ENCODE results near the gene APCDD1. TPM values are rescaled to one million over a fixed set of nuclear protein-coding genes. Genes with fewer than 3 reads are reported as not detected.

APCDD1 gene
- total and polyA plus RNA-seq, 7 experiments from 2014 or later: 0.16 to 0.81 TPM; not detected in 5

GRCh38 chr18:10519999-10520935 is 65.8 kb downstream of the APCDD1 start:
- intact Hi-C loops (cut with micrococcal nuclease): loop anchor here (1.0 to 10.0 kb wide), 5 partner anchors 395 to 1185 kb away; partner anchors contain the start of genes PPP4R1 (in 1 of the 2) and TWSG1 (in 1 of the 2)
- Mint-ChIP-seq H3K36me3 (no peaks in the 10 kb centered on the region), H3K4me3 (peak overlapping the region in 1 of 10 donors; percentile 16), H3K4me1 (peaks cover 10 to 19% (median 14%) of the 10 kb centered on the region in 7 donors), H3K9me3 (peaks cover 0 to 4% (median 0%) of the 10 kb centered on the region in 11 donors), H3K27ac (no peak overlapping the region), H3K27me3 (peaks cover 24 to 45% (median 28%) of the 10 kb centered on the region in 5 donors)
- no peaks in the 10 kb centered on the region for H3K9me3 ChIP-seq (ENCODE audit: control insufficient read depth in 2 of 3, low read length in 3 of 3)
- H3K27ac ChIP-seq (ENCODE audit: low read depth, low read length): no peak overlapping the region
- ChIA-PET POLR2A (no interaction called here), CTCF (interaction anchor here (0.7 to 4.0 kb wide), 2 partner anchors 32 to 549 kb away, joined by 3 to 25 read pairs; no protein-coding TSS in a partner anchor)
- ATAC-seq (peak; percentile 91), DNase-seq (peak; percentile 28 to 59 (median 47))
- H3K4me3 ChIP-seq (ENCODE audit: low read length): no peak overlapping the region
- H3K27me3 ChIP-seq (ENCODE audit: control insufficient read depth in 2 of 2, insufficient read depth in 2 of 2, low read length in 2 of 2): peaks cover 0 to 3% of the 10 kb centered on the region in 2 donors
- peaks cover 0 to 2% of the 10 kb centered on the region in 2 donors for H3K4me1 ChIP-seq (ENCODE audit: control insufficient read depth in 2 of 2, insufficient read depth in 2 of 2, low read length in 2 of 2)
- H3K36me3 ChIP-seq (ENCODE audit: control insufficient read depth in 2 of 3, insufficient read depth in 3 of 3, low read length in 3 of 3): no peaks in the 10 kb centered on the region

DNA sequence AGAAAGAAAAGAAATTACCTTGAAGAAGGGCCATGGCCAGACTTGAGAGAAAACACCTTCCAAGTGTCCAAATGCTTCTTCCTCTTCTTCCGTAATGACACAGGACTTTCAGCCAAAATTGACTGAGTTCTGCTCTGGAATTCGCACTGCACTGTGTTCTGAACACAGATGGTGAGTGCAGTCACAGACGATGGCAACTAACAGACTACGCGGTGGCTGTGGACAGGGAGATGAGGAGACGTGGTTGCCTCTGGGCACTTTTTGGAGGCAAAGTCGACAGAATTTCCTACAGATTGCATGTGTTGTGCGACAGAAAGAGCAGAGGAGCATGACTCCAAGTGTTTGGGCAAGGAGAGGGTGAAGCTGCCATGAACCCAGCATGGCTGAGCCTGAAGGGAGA is 67.1 kb downstream of the APCDD1 start:
- Histone ChIP-seq H3K27ac (ENCODE audit: low read depth, low read length) (no peak overlapping the region), H3K4me1 (ENCODE audit: control insufficient read depth in 2 of 2, insufficient read depth in 2 of 2, low read length in 2 of 2) (peaks cover 2 to 3% of the 10 kb centered on the region in 2 donors), H3K27me3 (ENCODE audit: control insufficient read depth in 2 of 2, insufficient read depth in 2 of 2, low read length in 2 of 2) (peaks cover 0 to 3% of the 10 kb centered on the region in 2 donors), H3K4me3 (ENCODE audit: low read length) (no peak overlapping the region), H3K36me3 (ENCODE audit: control insufficient read depth in 2 of 3, insufficient read depth in 3 of 3, low read length in 3 of 3) (peaks cover 0 to 3% (median 0%) of the 10 kb centered on the region in 3 experiments), H3K9me3 (ENCODE audit: control insufficient read depth in 2 of 3, low read length in 3 of 3) (no peaks in the 10 kb centered on the region)
- H3K27ac Mint-ChIP-seq: no peak overlapping the region
- intact Hi-C loops (cut with micrococcal nuclease): loop anchor here (2.0 to 10.0 kb wide), 4 partner anchors 397 to 1187 kb away; partner anchors contain the start of genes PPP4R1 (in 1 of the 2) and TWSG1 (in 1 of the 2)
- ChIA-PET CTCF (interaction anchor here (4.0 kb wide), 1 partner anchor 551 kb away, joined by 25 read pairs; no protein-coding TSS in a partner anchor), POLR2A (no interaction called here)
- H3K4me1 Mint-ChIP-seq: peaks cover 11 to 26% (median 20%) of the 10 kb centered on the region in 7 donors
- peaks cover 19 to 38% (median 20%) of the 10 kb centered on the region in 5 donors for H3K27me3 Mint-ChIP-seq
- H3K9me3 Mint-ChIP-seq: peaks cover 0 to 4% (median 0%) of the 10 kb centered on the region in 11 donors
- ATAC-seq: no peak
- H3K4me3 Mint-ChIP-seq: no peak overlapping the region
- H3K36me3 Mint-ChIP-seq: peaks cover 0 to 3% (median 0%) of the 10 kb centered on the region in 5 donors
- DNase-seq: no peak

DNA sequence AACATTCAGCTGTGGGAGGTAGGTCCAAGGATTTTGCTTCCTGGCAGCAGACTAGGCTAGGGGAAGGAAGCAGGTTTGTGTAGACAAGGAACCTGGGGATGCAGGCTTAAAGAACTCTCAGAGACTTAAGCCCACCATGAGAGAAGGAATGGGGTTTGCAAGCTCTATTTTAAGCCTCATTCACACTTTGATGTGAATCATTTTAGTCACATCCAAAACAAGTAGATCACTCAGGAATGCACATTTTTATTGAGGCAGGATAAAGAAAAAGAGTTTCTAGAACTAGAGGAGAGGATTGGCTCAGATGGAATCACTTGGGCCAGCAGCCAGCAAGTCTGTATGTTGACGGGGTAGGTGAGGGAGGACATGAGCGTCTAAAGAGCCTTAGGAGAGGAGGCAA is 68.1 kb downstream of the APCDD1 start:
- peaks cover 0 to 3% (median 0%) of the 10 kb centered on the region in 5 donors for H3K36me3 Mint-ChIP-seq
- H3K4me1 Mint-ChIP-seq: peaks cover 19 to 33% (median 29%) of the 10 kb centered on the region in 7 donors
- no peak overlapping the region for H3K4me3 Mint-ChIP-seq
- intact Hi-C loops (cut with micrococcal nuclease): loop anchor here in 1 of 2 donors (10.0 kb wide), 3 partner anchors 398 to 1188 kb away; partner anchors contain the start of genes PPP4R1 and TWSG1
- Histone ChIP-seq H3K4me3 (ENCODE audit: low read length) (no peak overlapping the region), H3K27me3 (ENCODE audit: control insufficient read depth in 2 of 2, insufficient read depth in 2 of 2, low read length in 2 of 2) (peaks cover 0 to 3% of the 10 kb centered on the region in 2 donors), H3K4me1 (ENCODE audit: control insufficient read depth in 2 of 2, insufficient read depth in 2 of 2, low read length in 2 of 2) (peaks cover 4 to 8% of the 10 kb centered on the region in 2 donors), H3K36me3 (ENCODE audit: control insufficient read depth in 2 of 3, insufficient read depth in 3 of 3, low read length in 3 of 3) (peaks cover 0 to 3% (median 0%) of the 10 kb centered on the region in 3 experiments), H3K27ac (ENCODE audit: low read depth, low read length) (no peak overlapping the region), H3K9me3 (ENCODE audit: control insufficient read depth in 2 of 3, low read length in 3 of 3) (no peaks in the 10 kb centered on the region)
- H3K27me3 Mint-ChIP-seq: peaks cover 15 to 33% (median 15%) of the 10 kb centered on the region in 5 donors
- ATAC-seq (no peak), DNase-seq (no peak)
- peaks cover 0 to 3% (median 0%) of the 10 kb centered on the region in 11 donors for H3K9me3 Mint-ChIP-seq
- H3K27ac Mint-ChIP-seq: peak overlapping the region in 1 of 9 donors; percentile 43
- POLR2A ChIA-PET: no interaction called here
- CTCF ChIA-PET: interaction anchor here (4.0 kb wide), 1 partner anchor 552 kb away, joined by 25 read pairs; no protein-coding TSS in a partner anchor

DNA sequence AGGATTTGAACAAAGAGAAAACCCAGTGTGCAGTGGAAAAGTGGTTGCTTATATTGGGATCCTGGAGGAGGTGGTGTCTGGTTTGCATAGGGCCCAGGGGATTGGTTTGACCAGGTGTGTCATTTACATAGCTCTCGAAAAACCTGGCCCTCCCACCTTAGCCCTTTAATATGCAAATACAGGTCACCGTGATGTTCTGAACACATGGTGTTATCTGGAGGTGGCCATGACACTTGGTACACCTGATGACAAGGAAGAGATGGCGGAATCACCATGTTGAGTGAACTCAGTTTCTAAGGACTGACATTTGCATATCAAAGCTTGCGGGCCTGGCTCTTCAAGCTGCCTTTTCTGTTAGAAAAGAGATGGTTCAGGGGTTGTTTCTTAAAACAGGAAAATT is 69.1 kb downstream of the APCDD1 start:
- Mint-ChIP-seq H3K4me1 (peaks cover 28 to 42% (median 37%) of the 10 kb centered on the region in 7 donors), H3K27ac (peak overlapping the region in 1 of 9 donors; percentile 56), H3K4me3 (peak overlapping the region in 2 of 10 donors; percentile 4 to 19), H3K27me3 (peaks cover 10 to 26% (median 11%) of the 10 kb centered on the region in 5 donors), H3K36me3 (peaks cover 0 to 3% (median 0%) of the 10 kb centered on the region in 5 donors), H3K9me3 (peaks cover 0 to 3% (median 0%) of the 10 kb centered on the region in 11 donors)
- H3K36me3 ChIP-seq (ENCODE audit: control insufficient read depth in 2 of 3, insufficient read depth in 3 of 3, low read length in 3 of 3): peaks cover 0 to 3% (median 0%) of the 10 kb centered on the region in 3 experiments
- intact Hi-C loops (cut with micrococcal nuclease): loop anchor here in 1 of 2 donors (10.0 kb wide), 3 partner anchors 399 to 1189 kb away; partner anchors contain the start of genes PPP4R1 and TWSG1
- POLR2A ChIA-PET: no interaction called here
- no peaks in the 10 kb centered on the region for H3K27me3 ChIP-seq (ENCODE audit: control insufficient read depth in 2 of 2, insufficient read depth in 2 of 2, low read length in 2 of 2)
- ATAC-seq (no peak), DNase-seq (no peak)
- H3K4me3 ChIP-seq (ENCODE audit: low read length): no peak overlapping the region
- H3K27ac ChIP-seq (ENCODE audit: low read depth, low read length): no peak overlapping the region
- no peaks in the 10 kb centered on the region for H3K9me3 ChIP-seq (ENCODE audit: control insufficient read depth in 2 of 3, low read length in 3 of 3)
- CTCF ChIA-PET: no interaction called here
- H3K4me1 ChIP-seq (ENCODE audit: control insufficient read depth in 2 of 2, insufficient read depth in 2 of 2, low read length in 2 of 2): peaks cover 4 to 16% of the 10 kb centered on the region in 2 donors

DNA sequence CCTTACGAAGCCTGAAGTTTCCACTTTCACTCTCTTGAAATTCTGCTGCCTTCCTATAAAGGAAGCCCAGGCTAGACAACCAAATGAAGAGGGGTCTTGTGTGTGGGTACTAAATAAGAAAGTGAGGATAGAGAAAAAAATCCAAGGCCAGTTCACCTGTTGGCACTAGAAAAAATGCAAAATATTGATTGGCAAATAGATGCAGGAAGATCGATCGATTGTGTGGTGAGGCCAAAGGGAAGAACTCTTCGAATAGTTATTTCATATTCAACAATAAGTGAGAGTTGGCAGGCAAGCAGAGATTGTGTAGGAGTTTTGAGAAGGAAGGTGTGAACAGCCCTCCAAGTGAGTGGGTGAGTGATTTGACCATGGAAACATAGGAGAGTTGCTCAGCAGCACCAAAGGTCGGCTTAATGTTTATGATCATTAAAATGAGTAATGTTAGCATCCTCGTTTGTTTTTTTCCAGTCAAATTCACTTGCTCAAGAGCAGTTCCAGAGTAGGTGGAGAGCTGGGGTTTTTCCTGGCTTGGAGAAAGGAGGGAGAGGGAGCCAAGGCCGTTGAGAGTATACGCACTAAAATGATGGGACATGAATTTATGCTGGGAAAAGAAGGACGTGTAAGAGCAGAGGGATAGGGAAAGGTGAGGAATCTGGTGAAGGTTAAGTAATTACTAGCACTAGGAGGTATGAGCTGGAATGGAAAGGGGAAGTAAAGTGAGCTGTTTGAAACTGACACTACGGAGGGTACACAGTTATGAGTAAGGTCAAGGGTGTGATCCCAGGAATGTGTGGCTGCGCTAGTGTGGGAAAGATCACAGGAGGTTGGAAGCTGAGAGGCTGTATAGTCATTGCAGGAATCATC is 70.3 kb downstream of the APCDD1 start:
- intact Hi-C loops (cut with micrococcal nuclease): loop anchor here (1.0 to 10.0 kb wide), 12 partner anchors 34 to 1917 kb away; partner anchors contain the start of genes RAB12 (in 2 of the 2), TWSG1 (in 2 of the 2), AFG3L2 (in 1 of the 2) and IMPA2 (in 1 of the 2)
- peaks cover 0 to 14% (median under 1%) of the 10 kb centered on the region in 5 donors for H3K27me3 Mint-ChIP-seq
- ATAC-seq (no peak), DNase-seq (no peak)
- H3K4me1 Mint-ChIP-seq: peaks cover 35 to 53% (median 49%) of the 10 kb centered on the region in 7 donors
- Histone ChIP-seq H3K4me3 (ENCODE audit: low read length) (peak overlapping the region; percentile 93), H3K27me3 (ENCODE audit: control insufficient read depth in 2 of 2, insufficient read depth in 2 of 2, low read length in 2 of 2) (no peaks in the 10 kb centered on the region), H3K9me3 (ENCODE audit: control insufficient read depth in 2 of 3, low read length in 3 of 3) (no peaks in the 10 kb centered on the region), H3K36me3 (ENCODE audit: control insufficient read depth in 2 of 3, insufficient read depth in 3 of 3, low read length in 3 of 3) (peaks cover 0 to 3% (median 0%) of the 10 kb centered on the region in 3 experiments), H3K4me1 (ENCODE audit: control insufficient read depth in 2 of 2, insufficient read depth in 2 of 2, low read length in 2 of 2) (peaks cover 4 to 16% of the 10 kb centered on the region in 2 donors), H3K27ac (ENCODE audit: low read depth, low read length) (peak overlapping the region; percentile 76)
- ChIA-PET CTCF (no interaction called here), POLR2A (no interaction called here)
- H3K27ac Mint-ChIP-seq: peak overlapping the region; percentile 59 to 99 (median 96)
- peak overlapping the region; percentile 94 to 99 (median 98) for H3K4me3 Mint-ChIP-seq
- H3K36me3 Mint-ChIP-seq: peaks cover 0 to 3% (median 0%) of the 10 kb centered on the region in 5 donors
- H3K9me3 Mint-ChIP-seq: peaks cover 0 to 3% (median 0%) of the 10 kb centered on the region in 11 donors
